Endothelial cell of umbilical vein (primary cell): ENCODE measurements around the gene ADAM19. TPM values are rescaled to one million over a fixed set of nuclear protein-coding genes. Genes with fewer than 3 reads are reported as not detected.

Source experiments
- BruUV-seq: library from RNA; stranded (reverse); fragments of 400-500 nt; replicated peaks from 2 replicates; lab custom pipeline; 2021; lab: Mats Ljungman, UMichigan
- CTCF ChIA-PET: fragments of 300-600, 350-600 bp; sonication (Branson Sonifier 250); formaldehyde crosslinking; loops from one replicate; lab custom pipeline; 2021; ENCODE audit warnings: antibody characterized with exemption, inconsistent platforms; lab: Charles Lee
- POLR2A ChIA-PET: fragments of 300-600, 350-600 bp; sonication (Branson Sonifier 250); formaldehyde crosslinking; loops from one replicate; lab custom pipeline; 2021; ENCODE audit warnings: antibody characterized with exemption, inconsistent platforms; lab: Charles Lee
- DNase-seq: peaks from one replicate; pipeline ENCODE4 v3.0.0-alpha.2; 2011; ENCODE audit warnings: low read depth, low spot score
- FAIRE-seq: peaks from 2 replicates; lab custom pipeline; 2011; peaks lifted over from hg19 to GRCh38; lab: Jason Lieb, UNC
- H2AFZ ChIP-seq: 2 replicates; pipeline ENCODE4 v1.6.0; 2012; ENCODE audit warnings: low read depth, low read length, control low read depth, inconsistent platforms
- H3K27ac ChIP-seq: 2 replicates; pipeline ENCODE4 v1.5.1; 2011; ENCODE audit warnings: low read depth, mild to moderate bottlenecking, control low read depth, low read length, moderate library complexity; ENCODE audit not compliant: insufficient read depth
- H3K27me3 ChIP-seq, 2 experiments: 2 replicates each; pipeline versions ENCODE4 v1.6.0 to v1.6.1; 2011; ENCODE audit warnings: low read length in 2 of 2, mixed read lengths in 1 of 2; ENCODE audit not compliant: control insufficient read depth in 2 of 2, insufficient read depth in 2 of 2
- H3K36me3 ChIP-seq, 2 experiments: 2 replicates in 1 of 2; 3 replicates in 1 of 2; pipeline ENCODE4 v1.5.1; 2011; ENCODE audit warnings: low read length in 2 of 2, mild to moderate bottlenecking in 1 of 2, moderate library complexity in 1 of 2; ENCODE audit not compliant: control insufficient read depth in 2 of 2, insufficient read depth in 2 of 2; ENCODE audit errors: extremely low read depth in 1 of 2
- H3K4me1 ChIP-seq: 3 replicates; pipeline ENCODE4 v1.5.1; 2011; ENCODE audit warnings: mild to moderate bottlenecking, low read length; ENCODE audit not compliant: control insufficient read depth, insufficient read depth; ENCODE audit errors: extremely low read depth
- H3K4me2 ChIP-seq: 2 replicates; pipeline ENCODE4 v1.6.1; 2011; ENCODE audit warnings: low read length, control low read depth, mixed read lengths; ENCODE audit not compliant: insufficient read depth
- H3K4me3 ChIP-seq, 3 experiments: fragments of 200-600 bp in 1 of 3; sonication (generic), shearing (Covaris generic) in 1 of 3; replicated peaks in 1 of 3; 2 replicates each; pipeline ENCODE4 v1.5.1; 2011 to 2016; ENCODE audit warnings: control low read depth in 3 of 3, low read length in 3 of 3, mild to moderate bottlenecking in 2 of 3, inconsistent platforms in 1 of 3, low read depth in 1 of 3, moderate library complexity in 1 of 3; ENCODE audit not compliant: insufficient read depth in 1 of 3
- H3K79me2 ChIP-seq: 2 replicates; pipeline ENCODE4 v1.6.0; 2012; ENCODE audit warnings: low read length, inconsistent platforms; ENCODE audit not compliant: control insufficient read depth, insufficient read depth
- H3K9ac ChIP-seq: replicated peaks from 2 replicates; pipeline ENCODE3; 2011; ENCODE audit warnings: low read length, control low read depth; ENCODE audit not compliant: insufficient read depth; ENCODE audit errors: extremely low read depth
- H3K9me1 ChIP-seq: replicated peaks from 3 replicates; pipeline ENCODE4 v1.6.0; 2011; ENCODE audit warnings: mild to moderate bottlenecking, low read length; ENCODE audit not compliant: control insufficient read depth, insufficient read depth; ENCODE audit errors: extremely low read depth
- H3K9me3 ChIP-seq: replicated peaks from 2 replicates; pipeline ENCODE4 v1.5.1; 2012; ENCODE audit warnings: low read length, inconsistent platforms; ENCODE audit not compliant: control insufficient read depth, insufficient read depth
- H4K20me1 ChIP-seq: replicated peaks from 2 replicates; pipeline ENCODE3; 2011; ENCODE audit warnings: mild to moderate bottlenecking, low read length; ENCODE audit not compliant: control insufficient read depth, insufficient read depth; ENCODE audit errors: extremely low read depth
- CTCF ChIP-seq, 2 donors: IDR thresholded peaks; 1 replicate in 1 of 2; 2 replicates in 1 of 2; pipeline ENCODE4 v1.5.1; 2011; ENCODE audit warnings: low read length in 2 of 2, mild to moderate bottlenecking in 2 of 2, moderate library complexity in 2 of 2, control low read depth in 1 of 2, inconsistent platforms in 1 of 2, low read depth in 1 of 2; ENCODE audit not compliant: insufficient read depth in 1 of 2; ENCODE audit errors: extremely low read depth in 1 of 2
- EZH2 ChIP-seq: IDR thresholded peaks from 2 replicates; pipeline ENCODE4 v1.6.1; 2012; ENCODE audit warnings: borderline replicate concordance, low read depth, mild to moderate bottlenecking, moderate library complexity, low read length, inconsistent platforms; ENCODE audit not compliant: severe bottlenecking
- FOS ChIP-seq: IDR thresholded peaks from 2 replicates; pipeline ENCODE4 v1.6.1; 2011; ENCODE audit warnings: mild to moderate bottlenecking, low read length, moderate library complexity, borderline replicate concordance; ENCODE audit not compliant: insufficient read depth
- GATA2 ChIP-seq: IDR thresholded peaks from 2 replicates; pipeline ENCODE4 v1.7.0; 2011; ENCODE audit warnings: low read depth, mild to moderate bottlenecking, moderate library complexity, mixed read lengths, low read length; ENCODE audit not compliant: insufficient read length, insufficient read depth
- JUN ChIP-seq: IDR thresholded peaks from 2 replicates; pipeline ENCODE4 v1.6.1; 2011; ENCODE audit warnings: borderline replicate concordance, low read depth; ENCODE audit not compliant: insufficient read length, insufficient read depth
- MAX ChIP-seq: IDR thresholded peaks from 2 replicates; pipeline ENCODE4 v1.6.1; 2011; ENCODE audit not compliant: insufficient read depth, insufficient read length
- MYC ChIP-seq: IDR thresholded peaks from one replicate; pipeline ENCODE4 v1.6.1; 2011; ENCODE audit warnings: mild to moderate bottlenecking, low read depth, low read length
- POLR2A ChIP-seq: IDR thresholded peaks from 2 replicates; pipeline ENCODE4 v1.6.1; 2012; ENCODE audit warnings: low read depth, mild to moderate bottlenecking, control low read depth, low read length
- POLR2AphosphoS5 ChIP-seq: IDR thresholded peaks from 2 replicates; pipeline ENCODE4 v1.6.1; 2012; ENCODE audit warnings: low read depth, mild to moderate bottlenecking, control low read depth, low read length, moderate library complexity; ENCODE audit not compliant: insufficient read depth
- dilution Hi-C: fragments of 300-500 bp; cut with MboI; formaldehyde crosslinking; loops from one replicate; pipeline ENCODE4 v1.15.0; 2019; ENCODE audit warnings: low sequenced_read_pairs; ENCODE audit not compliant: extremely low pct_ligation_motif_present
- intact Hi-C: fragments of 100-400 bp; cut with micrococcal nuclease; formaldehyde crosslinking; loops from one replicate; pipeline ENCODE4 v1.10.0; 2022
- polyA plus RNA-seq, 4 experiments: library from polyadenylated mRNA; depleted of rRNA in 3 of 4; stranded (reverse) in 3 of 4; unstranded in 1 of 4; fragments of >200 nt; gene quantifications; 2 replicates each; pipeline versions ENCODE4 v1.2.1 to v1.2.3, GENCODE V29; 2011 to 2012; ENCODE audit warnings: missing spikeins in 1 of 4
- total RNA-seq: library from RNA; stranded (reverse); gene quantifications from 2 replicates; pipeline ENCODE4 v1.2.3, GENCODE V29; 2021

Gene ADAM19
- total and polyA plus RNA-seq, 2 donors (not counting 3 experiments of a cell fraction or from before 2014, with no cell fraction given) = 10.0 to 22.6 TPM

GRCh38 chr5:157548513-157549282 is 26.9 kb downstream of the ADAM19 start:
- DNase-seq = no peak
- H3K36me3 ChIP-seq = no peaks in the 10 kb centered on the region
- no peak overlapping the region for H3K27ac ChIP-seq
- CTCF ChIA-PET = no interaction called here
- H2AFZ ChIP-seq = no peak overlapping the region
- no peaks in the 10 kb centered on the region for H3K9me1 ChIP-seq
- no peak overlapping the region for H3K9ac ChIP-seq
- no peak for TF ChIP-seq FOS
- no peaks in the 10 kb centered on the region for H4K20me1 ChIP-seq
- POLR2A ChIA-PET = no interaction called here
- H3K4me1 ChIP-seq = peaks cover 8% of the 10 kb centered on the region
- no peaks in the 10 kb centered on the region for H3K9me3 ChIP-seq
- H3K4me3 ChIP-seq = no peak overlapping the region
- H3K27me3 ChIP-seq = no peaks in the 10 kb centered on the region
- H3K79me2 ChIP-seq = no peaks in the 10 kb centered on the region
- no peak overlapping the region for H3K4me2 ChIP-seq
- intact Hi-C loops = no loop called here
- dilution Hi-C loops = no loop called here
- BruUV-seq = no TSS peak
- FAIRE-seq = no peak

GRCh38 chr5:157547941-157548512 is 27.5 kb downstream of the ADAM19 start:
- Histone ChIP-seq H3K9me1 (no peaks in the 10 kb centered on the region), H3K4me1 (peaks cover 4% of the 10 kb centered on the region), H3K4me2 (no peak overlapping the region), H3K27ac (no peak overlapping the region), H3K9me3 (no peaks in the 10 kb centered on the region), H2AFZ (no peak overlapping the region), H3K27me3 (no peaks in the 10 kb centered on the region), H4K20me1 (no peaks in the 10 kb centered on the region), H3K36me3 (no peaks in the 10 kb centered on the region), H3K9ac (no peak overlapping the region), H3K4me3 (no peak overlapping the region), H3K79me2 (no peaks in the 10 kb centered on the region)
- no peak for DNase-seq
- dilution Hi-C loops = no loop called here
- intact Hi-C loops = no loop called here
- BruUV-seq = no TSS peak
- CTCF ChIA-PET = no interaction called here
- TF ChIP-seq MYC (no peak), EZH2 (no peak), CTCF (IDR thresholded peaks at IDR 0.05; ENCODE audit: extremely low read depth in 1 of 2, insufficient read depth in 1 of 2, low read depth in 1 of 2, low read length in 2 of 2) (no peak), JUN (no peak), FOS (no peak), MAX (no peak), POLR2AphosphoS5 (no peak), GATA2 (no peak), POLR2A (no peak)
- POLR2A ChIA-PET = no interaction called here
- no peak for FAIRE-seq
